BLaER1 treated with 17β-estradiol and CSF1 and Interleukin-3, amounts not matched to agents 10 nM and 100 nM (cell line): ENCODE measurements around the gene EMP1.

Experiments used
- H3K27ac ChIP-seq, 11 experiments: shearing (Covaris generic); formaldehyde crosslinking; 2 replicates each; pipeline ENCODE4 v1.8.1; 2022
- H3K27me3 ChIP-seq, 11 experiments: shearing (Covaris generic); formaldehyde crosslinking; 2 replicates each; pipeline ENCODE4 v1.8.1; 2022
- H3K36me3 ChIP-seq, 11 experiments: shearing (Covaris generic); formaldehyde crosslinking; 2 replicates each; pipeline ENCODE4 v1.8.1; 2022
- H3K4me1 ChIP-seq, 10 experiments: shearing (Covaris generic); formaldehyde crosslinking; 2 replicates each; pipeline ENCODE4 v1.8.1; 2022
- H3K4me2 ChIP-seq, 11 experiments: shearing (Covaris generic); formaldehyde crosslinking; 2 replicates each; pipeline ENCODE4 v1.8.1; 2022
- H3K4me3 ChIP-seq, 10 experiments: shearing (Covaris generic); formaldehyde crosslinking; 2 replicates each; pipeline ENCODE4 v1.8.1; 2022
- H3K9ac ChIP-seq, 11 experiments: shearing (Covaris generic); formaldehyde crosslinking; 2 replicates each; pipeline ENCODE4 v1.8.1; 2022
- H3K9me3 ChIP-seq, 11 experiments: shearing (Covaris generic); formaldehyde crosslinking; replicated peaks in 1 of 11; 2 replicates each; pipeline ENCODE4 v1.8.1; 2022
- H4K20me1 ChIP-seq, 11 experiments: shearing (Covaris generic); formaldehyde crosslinking; 2 replicates each; pipeline ENCODE4 v1.8.1; 2022
- Cebpa-rat ChIP-seq, 11 experiments: shearing (Covaris generic); IDR thresholded peaks; 2 replicates each; pipeline ENCODE4 v1.8.1; 2022

EMP1 gene

DNA sequence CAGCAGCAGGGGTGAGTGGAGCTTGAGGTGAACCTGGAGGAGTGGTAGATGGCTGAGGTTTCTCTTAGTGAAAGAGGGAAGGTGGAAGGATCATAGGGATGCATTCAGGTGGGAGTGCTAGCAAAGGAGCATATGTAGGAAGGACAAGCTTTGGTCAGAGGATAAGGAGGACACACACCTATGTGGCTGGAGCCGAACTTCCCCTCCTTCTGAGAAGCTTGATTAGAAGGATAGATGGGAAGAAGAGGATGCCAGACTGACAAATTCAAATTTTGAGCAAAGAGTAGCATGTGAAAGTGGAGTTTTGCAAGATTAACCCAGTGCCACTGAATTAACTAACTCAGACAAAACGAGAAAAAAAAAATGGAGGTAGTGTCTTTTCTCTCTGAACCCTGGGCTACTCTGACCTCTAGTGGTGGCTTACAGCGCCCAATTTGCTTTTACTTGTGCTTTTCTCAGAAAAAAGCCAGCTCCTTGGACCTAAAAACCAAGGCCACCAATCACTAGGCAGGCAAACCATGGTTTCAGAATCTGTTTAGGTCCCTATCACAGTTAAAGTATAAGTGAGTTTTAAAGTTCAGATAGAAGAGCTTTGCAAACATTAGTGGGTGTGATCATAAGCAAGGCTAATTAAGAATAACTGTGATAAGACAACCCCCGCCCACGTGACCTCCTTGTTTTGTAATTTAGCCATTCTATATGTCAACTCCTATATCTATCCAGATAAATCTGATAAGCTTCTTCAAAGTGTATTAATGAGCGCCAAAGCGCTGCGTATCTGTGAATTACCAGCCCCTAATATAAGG, 15.5 kb downstream of the EMP1 start:
- TF ChIP-seq Cebpa-rat (IDR thresholded peaks at IDR 0.05) = no peak

DNA sequence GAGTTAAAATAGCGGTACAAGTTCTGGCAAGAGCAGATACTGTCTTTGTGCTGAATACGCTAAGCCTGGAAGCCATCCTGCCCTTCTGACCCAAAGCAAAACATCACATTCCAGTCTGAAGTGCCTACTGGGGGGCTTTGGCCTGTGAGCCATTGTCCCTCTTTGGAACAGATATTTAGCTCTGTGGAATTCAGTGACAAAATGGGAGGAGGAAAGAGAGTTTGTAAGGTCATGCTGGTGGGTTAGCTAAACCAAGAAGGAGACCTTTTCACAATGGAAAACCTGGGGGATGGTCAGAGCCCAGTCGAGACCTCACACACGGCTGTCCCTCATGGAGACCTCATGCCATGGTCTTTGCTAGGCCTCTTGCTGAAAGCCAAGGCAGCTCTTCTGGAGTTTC, 18.5 kb downstream of the EMP1 start:
- Histone ChIP-seq H3K4me3 (no peak overlapping the region), H3K36me3 (peaks cover 0 to 87% (median 13%) of the 10 kb centered on the region in 11 experiments; a peak in 12 of 22 replicates), H3K9me3 (peaks cover 12 to 49% (median 21%) of the 10 kb centered on the region in 11 experiments; a peak in 19 of 22 replicates), H3K9ac (no peak overlapping the region), H3K4me1 (peaks cover 7 to 28% (median 16%) of the 10 kb centered on the region in 10 experiments; a peak in 19 of 20 replicates), H3K27ac (no peak overlapping the region), H3K27me3 (no peaks in the 10 kb centered on the region), H3K4me2 (no peak overlapping the region), H4K20me1 (peaks cover 0 to 41% (median 0%) of the 10 kb centered on the region in 11 experiments; a peak in 5 of 22 replicates)
- TF ChIP-seq Cebpa-rat (IDR thresholded peaks at IDR 0.05) = no peak

More for the DNA sequence above, 15.5 kb downstream of the EMP1 start:
- peaks cover 0 to 71% (median 0%) of the 10 kb centered on the region in 11 experiments; a peak in 5 of 22 replicates for H4K20me1 ChIP-seq
- H3K36me3 ChIP-seq = peaks cover 0 to 59% (median 13%) of the 10 kb centered on the region in 11 experiments; a peak in 12 of 22 replicates
- peak overlapping the region; percentile 6 to 98 (median 36); a peak in 14 of 22 replicates for H3K4me2 ChIP-seq
- H3K27ac ChIP-seq = peak overlapping the region in 3 of 11 experiments; percentile 6 to 34 (median 31); a peak in 4 of 22 replicates
- H3K9ac ChIP-seq = 0 out of 22 replicates have a peak overlapping the region, but pooled peaks of 2 of the 11 experiments have one; percentile 14 to 19
- no peaks in the 10 kb centered on the region for H3K27me3 ChIP-seq
- no peak overlapping the region for H3K4me3 ChIP-seq
- peaks cover 5 to 24% (median 11%) of the 10 kb centered on the region in 11 experiments; a peak in 17 of 22 replicates for H3K9me3 ChIP-seq
- peaks cover 10 to 58% (median 46%) of the 10 kb centered on the region in 10 experiments for H3K4me1 ChIP-seq

- Histone ChIP-seq H3K4me1 (peaks cover 0 to 4% (median 0%) of the 10 kb centered on the region in 10 experiments; a peak in 2 of 20 replicates), H3K4me2 (no peak overlapping the region), H3K36me3 (peaks cover 0 to 67% (median 13%) of the 10 kb centered on the region in 11 experiments; a peak in 12 of 22 replicates), H3K27me3 (no peaks in the 10 kb centered on the region), H3K27ac (no peak overlapping the region), H4K20me1 (peaks cover 0 to 6% (median 0%) of the 10 kb centered on the region in 11 experiments; a peak in 2 of 22 replicates), H3K4me3 (no peak overlapping the region), H3K9me3 (peaks cover 12 to 49% (median 21%) of the 10 kb centered on the region in 11 experiments; a peak in 19 of 22 replicates), H3K9ac (no peak overlapping the region)
- TF ChIP-seq Cebpa-rat (IDR thresholded peaks at IDR 0.05) = no peak
Measured at GRCh38 chr12:13218641-13219040, 22.1 kb downstream of the EMP1 start.

- TF ChIP-seq Cebpa-rat (IDR thresholded peaks at IDR 0.05) = no peak
- no peaks in the 10 kb centered on the region for H3K27me3 ChIP-seq
- no peak overlapping the region for H3K27ac ChIP-seq
- peaks cover 0 to 4% (median 0%) of the 10 kb centered on the region in 10 experiments; a peak in 2 of 20 replicates for H3K4me1 ChIP-seq
- peaks cover 0 to 60% (median 13%) of the 10 kb centered on the region in 11 experiments; a peak in 12 of 22 replicates for H3K36me3 ChIP-seq
- no peak overlapping the region for H3K9ac ChIP-seq
- H3K4me3 ChIP-seq = no peak overlapping the region
- 0 out of 22 replicates have a peak, but pooled peaks cover 0 to 3% (median 0%) of the 10 kb centered on the region in 11 experiments for H4K20me1 ChIP-seq
- H3K9me3 ChIP-seq = peaks cover 12 to 49% (median 21%) of the 10 kb centered on the region in 11 experiments; a peak in 19 of 22 replicates
- no peak overlapping the region for H3K4me2 ChIP-seq
Measured at GRCh38 chr12:13219320-13219719, 22.8 kb downstream of the EMP1 start.

GRCh38 chr12:13220838-13221237, 24.3 kb downstream of the EMP1 start:
- peaks cover 0 to 45% (median 5%) of the 10 kb centered on the region in 11 experiments; a peak in 11 of 22 replicates for H3K36me3 ChIP-seq
- H3K4me3 ChIP-seq = no peak overlapping the region
- no peak overlapping the region for H3K27ac ChIP-seq
- H3K9me3 ChIP-seq = peaks cover 10 to 37% (median 18%) of the 10 kb centered on the region in 11 experiments; a peak in 18 of 22 replicates
- peaks cover 0 to 4% (median 0%) of the 10 kb centered on the region in 10 experiments; a peak in 2 of 20 replicates for H3K4me1 ChIP-seq
- H3K27me3 ChIP-seq = no peaks in the 10 kb centered on the region
- no peak overlapping the region for H3K9ac ChIP-seq
- H4K20me1 ChIP-seq = no peaks in the 10 kb centered on the region
- no peak overlapping the region for H3K4me2 ChIP-seq
- no peak for TF ChIP-seq Cebpa-rat (IDR thresholded peaks at IDR 0.05)

GRCh38 chr12:13222076-13222475, 25.6 kb downstream of the EMP1 start:
- H3K4me2 ChIP-seq = no peak overlapping the region
- H3K27me3 ChIP-seq = no peaks in the 10 kb centered on the region

GRCh38 chr12:13223179-13223804, 26.8 kb downstream of the EMP1 start:
- H3K4me3 ChIP-seq = no peak overlapping the region
- H3K27me3 ChIP-seq = no peaks in the 10 kb centered on the region
- no peaks in the 10 kb centered on the region for H4K20me1 ChIP-seq
- H3K9ac ChIP-seq = no peak overlapping the region
- no peak overlapping the region for H3K4me2 ChIP-seq
- peaks cover 6 to 19% (median 10%) of the 10 kb centered on the region in 11 experiments; a peak in 15 of 22 replicates for H3K9me3 ChIP-seq
- no peak for TF ChIP-seq Cebpa-rat (IDR thresholded peaks at IDR 0.05)
- peaks cover 0 to 4% (median 0%) of the 10 kb centered on the region in 10 experiments; a peak in 2 of 20 replicates for H3K4me1 ChIP-seq
- H3K36me3 ChIP-seq = peaks cover 0 to 20% (median 0%) of the 10 kb centered on the region in 11 experiments; a peak in 6 of 22 replicates
- H3K27ac ChIP-seq = no peak overlapping the region

More at GRCh38 chr12:13222076-13222475, 25.6 kb downstream of the EMP1 start:
- peaks cover 6 to 25% (median 10%) of the 10 kb centered on the region in 11 experiments; a peak in 15 of 22 replicates for H3K9me3 ChIP-seq
- H3K36me3 ChIP-seq = peaks cover 0 to 32% (median 0%) of the 10 kb centered on the region in 11 experiments; a peak in 6 of 22 replicates
- no peak overlapping the region for H3K27ac ChIP-seq
- TF ChIP-seq Cebpa-rat (IDR thresholded peaks at IDR 0.05) = no peak
- H3K9ac ChIP-seq = no peak overlapping the region
- no peak overlapping the region for H3K4me3 ChIP-seq
- no peaks in the 10 kb centered on the region for H4K20me1 ChIP-seq
- peaks cover 0 to 4% (median 0%) of the 10 kb centered on the region in 10 experiments; a peak in 2 of 20 replicates for H3K4me1 ChIP-seq

GRCh38 chr12:13223941-13224340, 27.4 kb downstream of the EMP1 start:
- no peak for TF ChIP-seq Cebpa-rat (IDR thresholded peaks at IDR 0.05)
- Histone ChIP-seq H3K27ac (no peak overlapping the region), H3K9me3 (peaks cover 4 to 15% (median 6%) of the 10 kb centered on the region in 11 experiments; a peak in 15 of 22 replicates), H3K4me1 (peaks cover 0 to 4% (median 0%) of the 10 kb centered on the region in 10 experiments; a peak in 2 of 20 replicates), H3K27me3 (no peaks in the 10 kb centered on the region), H3K4me3 (no peak overlapping the region), H3K9ac (no peak overlapping the region), H3K36me3 (peaks cover 0 to 14% (median 0%) of the 10 kb centered on the region in 11 experiments; a peak in 6 of 22 replicates), H3K4me2 (no peak overlapping the region), H4K20me1 (no peaks in the 10 kb centered on the region)
